Measurements from ENCODE around the gene PDCL2.
A peak's percentile ranks its signal among the peaks of the same experiment; 100 is the strongest.

Gene PDCL2

DNA sequence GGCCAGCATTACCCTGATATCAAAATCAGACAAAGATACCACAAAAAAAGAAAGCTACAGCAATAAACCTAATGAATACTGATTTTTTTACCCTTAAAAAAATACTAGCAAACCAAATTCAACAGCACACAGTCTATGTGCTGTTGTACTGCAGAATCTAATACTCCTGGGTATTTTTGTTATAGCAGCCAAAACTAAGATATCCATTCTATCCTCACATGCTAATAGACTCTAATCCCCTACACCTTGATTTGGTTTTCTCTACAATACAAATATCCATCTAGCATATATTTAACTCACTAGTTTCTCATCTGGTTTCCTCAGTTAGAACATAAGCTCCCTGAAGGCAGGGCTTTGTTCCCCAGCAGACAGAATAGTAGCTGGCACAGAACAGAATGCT is 57.7 kb downstream of the PDCL2 start:
- no peak for DNase-seq

DNA sequence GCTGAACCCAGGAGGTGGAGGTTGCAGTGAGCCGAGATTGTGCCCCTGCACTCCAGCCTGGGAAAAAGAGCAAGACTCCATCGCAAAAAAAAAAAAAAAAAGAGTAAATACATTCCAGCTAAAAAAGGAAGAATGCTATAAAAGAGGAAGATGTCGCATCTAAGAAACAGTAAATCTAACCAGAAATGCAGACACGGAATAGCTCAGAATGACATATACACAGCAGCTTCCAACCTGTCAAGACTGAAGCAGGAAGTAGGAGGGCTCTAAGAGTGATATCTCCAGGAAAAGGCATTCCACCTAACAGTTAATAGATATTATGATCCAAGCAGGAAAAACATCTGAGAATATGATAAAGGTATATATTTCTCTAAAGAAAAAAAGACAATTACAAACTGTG is 61.4 kb downstream of the PDCL2 start:
- DNase-seq: no peak

DNA sequence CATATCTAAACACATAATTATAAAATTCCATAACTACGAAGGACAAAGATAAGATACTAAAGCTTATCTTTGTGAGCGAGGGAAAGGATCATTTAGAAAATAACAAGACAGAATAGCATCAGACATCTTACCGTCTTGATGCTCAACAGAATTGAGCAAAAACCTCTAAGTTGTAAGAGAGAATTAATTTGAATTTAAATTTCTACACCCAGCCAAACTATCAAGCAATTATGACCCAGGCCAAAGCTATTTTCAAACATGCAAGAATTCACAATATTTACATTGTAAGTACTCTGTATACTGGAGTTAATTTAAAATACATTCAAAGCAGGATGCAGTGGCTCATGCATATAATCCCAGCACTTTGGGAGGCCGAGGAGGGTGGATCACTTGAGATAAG is 61.9 kb downstream of the PDCL2 start:
- no peak for DNase-seq

DNA sequence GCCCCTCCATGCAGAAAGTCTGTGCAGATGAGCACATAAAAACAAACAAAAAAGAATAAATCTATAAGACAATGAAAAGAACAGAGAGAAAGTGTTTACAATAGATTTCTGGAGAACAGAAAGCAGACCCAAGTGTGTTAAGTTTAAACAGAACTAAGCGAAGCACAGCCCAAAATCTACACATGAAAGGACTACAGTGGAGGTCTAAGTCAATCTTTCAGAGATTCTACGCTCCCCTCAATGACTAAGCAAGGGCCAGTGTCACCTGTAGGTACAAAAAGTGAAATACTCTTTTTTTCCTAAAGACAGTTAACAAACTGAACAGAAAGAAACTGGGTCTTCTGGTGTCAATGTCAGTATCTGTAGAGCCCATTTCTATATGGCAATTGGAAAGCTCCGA is 63.6 kb downstream of the PDCL2 start:
- DNase-seq: no peak

DNA sequence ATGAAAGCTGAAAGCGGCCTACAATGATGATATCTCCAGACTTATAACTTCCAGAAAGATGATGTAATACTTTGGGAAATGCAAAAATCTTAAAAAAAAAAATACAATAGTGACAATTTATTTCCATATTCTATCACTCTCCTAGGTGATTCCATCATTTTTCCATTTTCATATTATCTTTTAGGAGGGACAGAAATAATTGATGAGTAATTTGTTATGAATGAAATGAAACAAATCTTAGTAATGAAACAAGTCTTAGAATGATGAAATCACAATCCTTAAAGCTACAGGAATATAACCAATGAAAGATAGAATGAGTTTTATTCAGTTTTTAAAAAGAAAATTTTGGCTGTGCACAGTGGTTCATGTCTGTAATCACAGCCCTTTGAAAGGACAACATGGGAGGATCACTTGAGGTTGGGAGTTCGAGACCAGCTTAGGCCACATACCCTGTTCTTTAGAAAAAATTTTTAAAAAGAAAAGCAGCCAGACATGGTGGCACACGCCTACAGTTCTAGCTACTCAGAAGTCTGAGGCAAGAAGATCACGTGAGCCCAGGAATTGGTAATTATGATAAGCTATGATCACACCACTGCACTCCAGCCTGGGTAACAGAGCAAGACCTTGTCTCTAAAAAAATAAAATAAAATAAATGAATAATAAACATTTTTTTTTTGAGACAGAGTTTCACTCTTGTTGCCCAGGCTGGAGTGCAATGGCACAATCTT is 67.0 kb downstream of the PDCL2 start:
- peak; percentile 67 for DNase-seq

DNA sequence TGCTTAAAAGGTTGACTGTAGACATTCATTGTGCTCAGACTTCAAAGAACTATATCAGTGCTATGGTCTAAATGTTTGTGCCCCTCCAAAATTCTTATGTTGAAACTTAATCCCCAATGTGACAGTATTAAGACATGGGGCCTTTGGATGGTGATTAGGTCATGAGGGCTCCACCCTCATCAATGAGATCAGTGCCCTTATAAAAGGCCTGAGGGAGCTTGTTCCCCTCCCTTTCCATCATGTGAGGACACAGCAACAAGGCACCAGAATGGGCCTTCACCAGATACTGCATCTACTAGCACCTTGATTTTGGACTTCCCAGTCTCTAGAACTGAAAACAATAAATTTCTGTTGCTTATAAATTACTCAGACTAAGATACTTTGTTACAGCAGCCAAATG is 73.6 kb downstream of the PDCL2 start:
- no peak for DNase-seq

DNA sequence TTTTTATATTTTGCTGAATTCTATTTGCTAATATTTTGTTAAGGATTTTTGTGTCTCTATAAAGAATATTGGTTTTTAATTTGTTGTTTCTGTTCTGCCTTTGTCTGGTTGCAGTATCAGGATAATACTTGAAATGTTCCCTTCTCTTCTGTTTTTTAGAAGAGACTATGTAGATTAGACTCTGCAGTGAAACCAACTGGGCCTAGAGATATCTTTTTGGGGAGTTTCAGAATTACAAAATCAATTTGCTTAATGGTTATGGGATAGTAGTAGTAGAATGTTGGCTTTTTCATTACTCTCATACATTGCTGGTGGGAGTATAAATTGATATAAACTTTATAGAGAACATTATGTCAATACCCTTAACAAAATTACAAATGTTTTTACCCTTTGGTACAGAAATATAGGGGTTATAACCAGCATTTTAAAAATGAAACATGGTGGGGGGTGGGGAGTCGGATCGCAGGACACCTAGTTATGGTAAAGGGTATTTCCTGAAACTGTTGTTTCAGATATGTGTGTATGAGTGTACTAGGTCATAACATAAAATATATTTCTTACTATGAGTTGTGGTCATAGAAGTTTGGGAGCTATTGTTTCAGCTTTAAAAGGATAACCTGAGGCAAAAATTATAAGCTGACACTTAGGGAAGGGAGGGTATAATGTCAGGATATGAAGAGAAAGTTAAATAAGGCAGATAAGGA is 74.4 kb downstream of the PDCL2 start:
- DNase-seq: no peak

DNA sequence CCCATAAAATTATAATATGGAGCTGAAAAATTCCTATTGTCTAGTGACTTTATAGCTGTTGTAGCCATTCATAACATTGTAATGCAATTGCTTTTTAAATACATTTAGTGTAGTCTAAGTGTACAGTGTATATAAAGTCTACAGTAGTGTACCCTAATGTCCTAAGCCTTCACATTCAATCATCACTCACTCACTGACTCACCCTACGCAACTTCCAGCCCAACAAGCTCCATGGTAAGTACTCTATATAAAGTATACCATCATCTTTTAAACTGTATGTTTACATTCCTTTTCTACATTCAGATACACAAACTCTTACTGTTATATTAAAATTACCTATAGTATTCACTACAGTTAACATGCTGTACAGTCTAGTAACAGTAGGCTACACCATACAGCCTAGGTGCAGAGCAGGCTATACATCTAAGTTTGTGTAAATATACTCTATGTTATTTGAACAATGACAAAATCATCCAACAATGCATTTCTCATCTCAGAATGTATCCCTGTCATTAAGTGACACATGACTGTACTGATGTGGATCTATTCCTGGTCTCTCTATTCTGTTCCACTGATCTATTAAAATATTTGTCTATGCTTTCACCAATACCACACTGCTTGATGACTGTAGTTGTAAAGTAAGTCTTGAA is 79.0 kb downstream of the PDCL2 start:
- DNase-seq: peak; percentile 57

DNA sequence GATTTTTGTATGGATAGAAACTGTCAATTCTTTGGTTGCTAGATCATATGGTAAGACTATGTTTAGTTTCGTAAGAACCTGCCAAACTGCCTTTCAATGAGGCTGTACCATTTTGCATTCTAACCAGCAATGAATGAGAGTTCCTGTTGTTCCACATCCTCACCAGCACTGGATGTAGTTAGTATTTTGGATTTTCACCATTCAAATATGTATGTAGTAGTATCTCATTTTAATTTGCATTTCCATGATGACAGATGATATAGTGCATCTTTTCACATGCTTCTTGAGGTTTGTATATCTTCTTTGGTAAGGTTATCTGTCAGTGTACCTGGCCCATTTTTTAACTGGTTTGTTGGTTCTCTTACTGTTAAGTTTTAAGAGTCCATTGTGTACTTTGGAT is 80.0 kb downstream of the PDCL2 start:
- no peak for DNase-seq

DNA sequence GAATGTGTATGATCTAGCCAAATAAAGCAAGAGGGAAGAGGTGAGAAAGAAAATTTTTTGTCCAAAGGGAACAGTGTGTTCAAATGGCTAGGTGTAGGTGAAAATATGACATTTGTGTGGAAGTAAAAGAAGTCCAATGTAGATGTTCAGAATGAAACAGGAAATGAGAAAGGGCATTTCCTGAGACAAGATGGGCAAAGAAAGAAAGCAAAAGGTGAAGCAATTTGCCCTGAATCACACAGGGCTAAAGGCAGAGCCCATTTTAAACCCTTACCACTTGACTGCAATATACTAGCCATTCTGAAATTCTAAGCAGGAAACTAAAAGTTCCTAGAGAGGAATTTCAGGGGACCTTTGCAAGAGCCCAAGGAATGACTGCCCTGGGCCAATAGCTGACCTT is 81.4 kb downstream of the PDCL2 start:
- no peak for DNase-seq

DNA sequence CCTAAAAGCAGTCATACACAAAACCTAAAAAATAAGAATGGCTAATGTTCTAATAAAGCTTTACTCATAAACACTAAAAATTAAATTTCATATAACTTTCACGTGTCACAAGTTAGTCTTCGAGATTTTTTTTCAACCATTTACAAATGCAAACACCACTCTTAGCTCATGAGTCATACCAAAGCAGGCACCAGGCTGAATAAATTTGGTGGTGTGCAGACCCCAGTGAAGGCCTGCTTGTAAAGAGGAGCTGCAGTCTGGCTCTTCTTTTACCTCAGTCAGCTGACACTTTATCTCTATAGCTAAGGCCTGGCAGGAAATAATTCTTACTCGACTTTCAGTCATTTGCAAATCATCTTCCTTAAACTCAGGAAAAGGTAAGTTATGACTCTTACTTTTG is 82.8 kb downstream of the PDCL2 start:
- DNase-seq: peak; percentile 33

DNA sequence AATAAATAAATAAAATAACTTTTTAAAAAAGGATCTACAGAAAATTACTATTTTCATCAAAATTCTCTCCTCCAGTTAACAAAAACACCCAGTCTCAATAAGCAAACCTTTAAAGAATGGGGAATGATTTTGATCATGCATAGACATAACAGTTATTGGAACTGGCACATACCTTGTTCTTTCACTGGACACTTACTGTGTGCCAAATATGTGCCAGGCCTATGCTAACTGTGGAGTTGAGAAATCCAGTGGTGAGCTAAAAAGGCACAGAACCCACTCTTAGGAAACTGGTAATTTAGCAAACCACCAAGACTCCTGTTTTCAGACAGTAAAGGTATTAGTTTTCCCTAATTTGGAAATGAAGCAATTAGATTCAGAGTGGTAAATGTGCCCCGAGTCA is 84.4 kb downstream of the PDCL2 start:
- DNase-seq: no peak
